HG02943 (cell line): ENCODE data around the gene FAM217B.
"Not testable (repeated sequence)": the region's sequence is repeated elsewhere in the genome, so short reads cannot be mapped to it uniquely, and the experiment has no call there.

ENCODE experiments used
- ATAC-seq: cut with Tn5 transposase; IDR thresholded peaks from one replicate; pipeline ENCODE4 v1.9.1; 2021; ENCODE audit warnings: mild to moderate bottlenecking, low read depth, moderate library complexity; ENCODE audit not compliant: unreplicated experiment

Gene FAM217B

GRCh38 chr20:59938221-59938620, 2.0 kb upstream of the FAM217B start:
- ATAC-seq = no peak

- no peak for ATAC-seq
Measured at GRCh38 chr20:59938696-59939051, 1.5 kb upstream of the FAM217B start.

GRCh38 chr20:59939052-59939878, 924 bp upstream of the FAM217B start:
- no peak for ATAC-seq

GRCh38 chr20:59939879-59940128, 385 bp upstream of the FAM217B start:
- peak; percentile 34 for ATAC-seq

GRCh38 chr20:59940956-59941294, 736 bp downstream of the FAM217B start:
- ATAC-seq = peak; percentile 6

GRCh38 chr20:59942245-59942644, 2.1 kb downstream of the FAM217B start:
- ATAC-seq = no peak

- ATAC-seq = no peak
Measured at GRCh38 chr20:59944726-59945125, 4.5 kb downstream of the FAM217B start.

GRCh38 chr20:59945175-59945574, 5.0 kb downstream of the FAM217B start:
- no peak for ATAC-seq

GRCh38 chr20:59945731-59946130, 5.5 kb downstream of the FAM217B start:
- no peak for ATAC-seq

- ATAC-seq = no peak
Measured at GRCh38 chr20:59947376-59947775, 7.2 kb downstream of the FAM217B start.

GRCh38 chr20:59948212-59948611, 8.0 kb downstream of the FAM217B start:
- no peak for ATAC-seq

GRCh38 chr20:59948828-59949720, 8.9 kb downstream of the FAM217B start:
- ATAC-seq = no peak

GRCh38 chr20:59949911-59950310, 9.7 kb downstream of the FAM217B start:
- no peak for ATAC-seq

- ATAC-seq = no peak
Measured at GRCh38 chr20:59954718-59955117, 14.5 kb downstream of the FAM217B start.

- no peak for ATAC-seq
Measured at GRCh38 chr20:59955131-59955796, 15.1 kb downstream of the FAM217B start.

GRCh38 chr20:59957568-59957967, 17.4 kb downstream of the FAM217B start:
- not testable (repeated sequence) for ATAC-seq

- ATAC-seq = no peak
Measured at GRCh38 chr20:59958123-59958522, 17.9 kb downstream of the FAM217B start, which contains the start of gene CDH26. CDH26 (plus strand) TSS chr20:59958423; CDS start chr20:59958727, 304 bp downstream.

- no peak for ATAC-seq
Measured at GRCh38 chr20:59958626-59959025, 18.4 kb downstream of the FAM217B start.

GRCh38 chr20:59961423-59961822, 21.2 kb downstream of the FAM217B start:
- ATAC-seq = no peak

- ATAC-seq = no peak
Measured at GRCh38 chr20:59962155-59962554, 22.0 kb downstream of the FAM217B start.

- ATAC-seq = no peak
Measured at GRCh38 chr20:59966428-59966827, 26.2 kb downstream of the FAM217B start.
